ENCODE results near the gene VPS39. TPM values are rescaled to one million over a fixed set of nuclear protein-coding genes. Genes with fewer than 3 reads are reported as not detected.

VPS39 gene
- total and polyA plus RNA-seq, 2 of the 13 experiments (the other 11 are each of a cell fraction or from before 2014, with no cell fraction given), result 22.9 to 32.0 TPM

DNA sequence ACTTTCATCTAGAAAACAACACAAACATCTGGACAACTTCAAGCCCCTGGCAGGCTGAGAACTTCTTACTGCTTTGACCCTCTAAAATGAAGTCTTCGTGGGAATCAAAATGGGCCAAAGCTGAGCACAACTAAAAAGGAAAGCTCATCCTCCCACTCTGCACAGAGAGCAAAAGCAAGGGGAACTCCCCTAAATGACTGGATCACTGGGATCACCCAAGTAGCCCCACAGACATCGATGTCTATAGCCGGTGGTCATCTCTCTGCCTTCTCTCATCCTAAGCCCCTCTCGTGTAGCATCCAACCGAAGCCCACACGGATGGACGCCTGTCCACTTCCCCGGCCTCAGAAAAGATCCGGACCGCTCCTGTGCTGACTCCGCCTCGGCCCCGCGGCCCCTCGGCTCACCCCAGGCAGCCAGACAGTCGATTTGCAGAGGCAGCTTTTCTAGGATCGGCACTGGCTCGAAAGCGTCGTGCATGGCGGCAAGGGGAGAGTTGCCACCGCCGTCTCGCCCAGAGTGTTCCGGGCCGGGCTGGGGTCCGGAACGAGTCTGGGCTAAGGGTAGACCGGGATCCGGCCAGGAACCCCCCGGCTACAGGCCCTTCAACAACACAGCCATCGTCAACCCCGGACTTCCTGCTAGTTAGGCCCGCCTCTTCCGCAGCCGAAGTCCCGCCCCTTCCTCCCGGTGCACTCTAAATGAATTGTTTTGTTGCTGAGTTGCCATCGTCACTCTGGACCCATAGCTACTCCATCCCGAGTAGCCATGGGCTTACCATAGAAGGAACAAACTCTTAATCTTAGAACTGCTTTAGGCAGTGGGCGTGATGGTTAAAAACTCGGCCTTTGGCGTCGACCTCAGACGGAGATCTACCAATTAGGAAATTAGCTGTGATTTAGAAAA, at the start of gene VPS39 (continued):
- TF ChIP-seq, protein P1, sequence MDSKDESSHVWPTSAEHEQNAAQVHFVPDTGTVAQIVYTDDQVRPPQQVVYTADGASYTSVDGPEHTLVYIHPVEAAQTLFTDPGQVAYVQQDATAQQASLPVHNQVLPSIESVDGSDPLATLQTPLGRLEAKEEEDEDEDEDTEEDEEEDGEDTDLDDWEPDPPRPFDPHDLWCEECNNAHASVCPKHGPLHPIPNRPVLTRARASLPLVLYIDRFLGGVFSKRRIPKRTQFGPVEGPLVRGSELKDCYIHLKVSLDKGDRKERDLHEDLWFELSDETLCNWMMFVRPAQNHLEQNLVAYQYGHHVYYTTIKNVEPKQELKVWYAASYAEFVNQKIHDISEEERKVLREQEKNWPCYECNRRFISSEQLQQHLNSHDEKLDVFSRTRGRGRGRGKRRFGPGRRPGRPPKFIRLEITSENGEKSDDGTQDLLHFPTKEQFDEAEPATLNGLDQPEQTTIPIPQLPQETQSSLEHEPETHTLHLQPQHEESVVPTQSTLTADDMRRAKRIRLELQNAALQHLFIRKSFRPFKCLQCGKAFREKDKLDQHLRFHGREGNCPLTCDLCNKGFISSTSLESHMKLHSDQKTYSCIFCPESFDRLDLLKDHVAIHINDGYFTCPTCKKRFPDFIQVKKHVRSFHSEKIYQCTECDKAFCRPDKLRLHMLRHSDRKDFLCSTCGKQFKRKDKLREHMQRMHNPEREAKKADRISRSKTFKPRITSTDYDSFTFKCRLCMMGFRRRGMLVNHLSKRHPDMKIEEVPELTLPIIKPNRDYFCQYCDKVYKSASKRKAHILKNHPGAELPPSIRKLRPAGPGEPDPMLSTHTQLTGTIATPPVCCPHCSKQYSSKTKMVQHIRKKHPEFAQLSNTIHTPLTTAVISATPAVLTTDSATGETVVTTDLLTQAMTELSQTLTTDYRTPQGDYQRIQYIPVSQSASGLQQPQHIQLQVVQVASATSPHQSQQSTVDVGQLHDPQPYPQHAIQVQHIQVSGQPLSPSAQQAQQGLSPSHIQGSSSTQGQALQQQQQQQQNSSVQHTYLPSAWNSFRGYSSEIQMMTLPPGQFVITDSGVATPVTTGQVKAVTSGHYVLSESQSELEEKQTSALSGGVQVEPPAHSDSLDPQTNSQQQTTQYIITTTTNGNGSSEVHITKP (CRISPR knock-in tag; IDR thresholded peaks at IDR 0.05; ENCODE audit: low read depth), result 0 out of 2 replicates have a peak, but pooled peaks have one; percentile 73
- TF ChIP-seq ZNF230 (CRISPR knock-in tag; IDR thresholded peaks at IDR 0.05), result peak; percentile 66; the same call in 1 of the 2 replicates
- no peak for TF ChIP-seq RARG (CRISPR knock-in tag; IDR thresholded peaks at IDR 0.05; ENCODE audit: low read depth)
- no peak; the same call in 1 of the 2 replicates for TF ChIP-seq ZNF670 (CRISPR knock-in tag; IDR thresholded peaks at IDR 0.05; ENCODE audit: borderline replicate concordance)
- TF ChIP-seq LCORL (IDR thresholded peaks at IDR 0.05), result no peak
- peak; percentile 55; the same call in 1 of the 2 replicates for TF ChIP-seq LCORL (CRISPR knock-in tag; IDR thresholded peaks at IDR 0.05)
- TF ChIP-seq, protein P2, sequence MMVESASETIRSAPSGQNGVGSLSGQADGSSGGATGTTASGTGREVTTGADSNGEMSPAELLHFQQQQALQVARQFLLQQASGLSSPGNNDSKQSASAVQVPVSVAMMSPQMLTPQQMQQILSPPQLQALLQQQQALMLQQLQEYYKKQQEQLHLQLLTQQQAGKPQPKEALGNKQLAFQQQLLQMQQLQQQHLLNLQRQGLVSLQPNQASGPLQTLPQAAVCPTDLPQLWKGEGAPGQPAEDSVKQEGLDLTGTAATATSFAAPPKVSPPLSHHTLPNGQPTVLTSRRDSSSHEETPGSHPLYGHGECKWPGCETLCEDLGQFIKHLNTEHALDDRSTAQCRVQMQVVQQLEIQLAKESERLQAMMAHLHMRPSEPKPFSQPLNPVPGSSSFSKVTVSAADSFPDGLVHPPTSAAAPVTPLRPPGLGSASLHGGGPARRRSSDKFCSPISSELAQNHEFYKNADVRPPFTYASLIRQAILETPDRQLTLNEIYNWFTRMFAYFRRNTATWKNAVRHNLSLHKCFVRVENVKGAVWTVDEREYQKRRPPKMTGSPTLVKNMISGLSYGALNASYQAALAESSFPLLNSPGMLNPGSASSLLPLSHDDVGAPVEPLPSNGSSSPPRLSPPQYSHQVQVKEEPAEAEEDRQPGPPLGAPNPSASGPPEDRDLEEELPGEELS (CRISPR knock-in tag; IDR thresholded peaks at IDR 0.05), result peak; percentile 40; the same call in 1 of the 2 replicates
- TF ChIP-seq SP4 (CRISPR knock-in tag; IDR thresholded peaks at IDR 0.05), result peak; percentile 77; the same call in 1 of the 2 replicates
- no peak for TF ChIP-seq ZNF83 (CRISPR knock-in tag; IDR thresholded peaks at IDR 0.05; ENCODE audit: borderline replicate concordance)
- TF ChIP-seq, protein P3, sequence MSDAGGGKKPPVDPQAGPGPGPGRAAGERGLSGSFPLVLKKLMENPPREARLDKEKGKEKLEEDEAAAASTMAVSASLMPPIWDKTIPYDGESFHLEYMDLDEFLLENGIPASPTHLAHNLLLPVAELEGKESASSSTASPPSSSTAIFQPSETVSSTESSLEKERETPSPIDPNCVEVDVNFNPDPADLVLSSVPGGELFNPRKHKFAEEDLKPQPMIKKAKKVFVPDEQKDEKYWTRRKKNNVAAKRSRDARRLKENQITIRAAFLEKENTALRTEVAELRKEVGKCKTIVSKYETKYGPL (CRISPR knock-in tag; IDR thresholded peaks at IDR 0.05), result no peak
- TF ChIP-seq ZNF143 (CRISPR knock-in tag; IDR thresholded peaks at IDR 0.05), result peak; percentile 36; the same call in 1 of the 2 replicates
- no peak; the same call in 1 of the 2 replicates for TF ChIP-seq ZKSCAN8 (CRISPR knock-in tag; IDR thresholded peaks at IDR 0.05; ENCODE audit: borderline replicate concordance)
- TF ChIP-seq KDM3A (CRISPR knock-in tag; IDR thresholded peaks at IDR 0.05; ENCODE audit: low read depth), result no peak
- no peak for TF ChIP-seq ZNF530 (CRISPR knock-in tag; IDR thresholded peaks at IDR 0.05; ENCODE audit: low read depth)
- no peak for TF ChIP-seq ZFP62 (CRISPR knock-in tag; IDR thresholded peaks at IDR 0.05)
- TF ChIP-seq ARHGAP35 (CRISPR knock-in tag; IDR thresholded peaks at IDR 0.05; ENCODE audit: borderline replicate concordance), result peak; percentile 75; the same call in 1 of the 2 replicates
- TF ChIP-seq, protein P4, sequence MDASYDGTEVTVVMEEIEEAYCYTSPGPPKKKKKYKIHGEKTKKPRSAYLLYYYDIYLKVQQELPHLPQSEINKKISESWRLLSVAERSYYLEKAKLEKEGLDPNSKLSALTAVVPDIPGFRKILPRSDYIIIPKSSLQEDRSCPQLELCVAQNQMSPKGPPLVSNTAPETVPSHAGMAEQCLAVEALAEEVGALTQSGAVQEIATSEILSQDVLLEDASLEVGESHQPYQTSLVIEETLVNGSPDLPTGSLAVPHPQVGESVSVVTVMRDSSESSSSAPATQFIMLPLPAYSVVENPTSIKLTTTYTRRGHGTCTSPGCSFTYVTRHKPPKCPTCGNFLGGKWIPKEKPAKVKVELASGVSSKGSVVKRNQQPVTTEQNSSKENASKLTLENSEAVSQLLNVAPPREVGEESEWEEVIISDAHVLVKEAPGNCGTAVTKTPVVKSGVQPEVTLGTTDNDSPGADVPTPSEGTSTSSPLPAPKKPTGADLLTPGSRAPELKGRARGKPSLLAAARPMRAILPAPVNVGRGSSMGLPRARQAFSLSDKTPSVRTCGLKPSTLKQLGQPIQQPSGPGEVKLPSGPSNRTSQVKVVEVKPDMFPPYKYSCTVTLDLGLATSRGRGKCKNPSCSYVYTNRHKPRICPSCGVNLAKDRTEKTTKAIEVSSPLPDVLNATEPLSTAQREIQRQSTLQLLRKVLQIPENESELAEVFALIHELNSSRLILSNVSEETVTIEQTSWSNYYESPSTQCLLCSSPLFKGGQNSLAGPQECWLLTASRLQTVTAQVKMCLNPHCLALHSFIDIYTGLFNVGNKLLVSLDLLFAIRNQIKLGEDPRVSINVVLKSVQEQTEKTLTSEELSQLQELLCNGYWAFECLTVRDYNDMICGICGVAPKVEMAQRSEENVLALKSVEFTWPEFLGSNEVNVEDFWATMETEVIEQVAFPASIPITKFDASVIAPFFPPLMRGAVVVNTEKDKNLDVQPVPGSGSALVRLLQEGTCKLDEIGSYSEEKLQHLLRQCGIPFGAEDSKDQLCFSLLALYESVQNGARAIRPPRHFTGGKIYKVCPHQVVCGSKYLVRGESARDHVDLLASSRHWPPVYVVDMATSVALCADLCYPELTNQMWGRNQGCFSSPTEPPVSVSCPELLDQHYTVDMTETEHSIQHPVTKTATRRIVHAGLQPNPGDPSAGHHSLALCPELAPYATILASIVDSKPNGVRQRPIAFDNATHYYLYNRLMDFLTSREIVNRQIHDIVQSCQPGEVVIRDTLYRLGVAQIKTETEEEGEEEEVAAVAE (CRISPR knock-in tag; IDR thresholded peaks at IDR 0.05; ENCODE audit: borderline replicate concordance), result no peak

Measured in HepG2 (cell line).